ENCODE results near the gene CD40.

CD40 gene

DNA sequence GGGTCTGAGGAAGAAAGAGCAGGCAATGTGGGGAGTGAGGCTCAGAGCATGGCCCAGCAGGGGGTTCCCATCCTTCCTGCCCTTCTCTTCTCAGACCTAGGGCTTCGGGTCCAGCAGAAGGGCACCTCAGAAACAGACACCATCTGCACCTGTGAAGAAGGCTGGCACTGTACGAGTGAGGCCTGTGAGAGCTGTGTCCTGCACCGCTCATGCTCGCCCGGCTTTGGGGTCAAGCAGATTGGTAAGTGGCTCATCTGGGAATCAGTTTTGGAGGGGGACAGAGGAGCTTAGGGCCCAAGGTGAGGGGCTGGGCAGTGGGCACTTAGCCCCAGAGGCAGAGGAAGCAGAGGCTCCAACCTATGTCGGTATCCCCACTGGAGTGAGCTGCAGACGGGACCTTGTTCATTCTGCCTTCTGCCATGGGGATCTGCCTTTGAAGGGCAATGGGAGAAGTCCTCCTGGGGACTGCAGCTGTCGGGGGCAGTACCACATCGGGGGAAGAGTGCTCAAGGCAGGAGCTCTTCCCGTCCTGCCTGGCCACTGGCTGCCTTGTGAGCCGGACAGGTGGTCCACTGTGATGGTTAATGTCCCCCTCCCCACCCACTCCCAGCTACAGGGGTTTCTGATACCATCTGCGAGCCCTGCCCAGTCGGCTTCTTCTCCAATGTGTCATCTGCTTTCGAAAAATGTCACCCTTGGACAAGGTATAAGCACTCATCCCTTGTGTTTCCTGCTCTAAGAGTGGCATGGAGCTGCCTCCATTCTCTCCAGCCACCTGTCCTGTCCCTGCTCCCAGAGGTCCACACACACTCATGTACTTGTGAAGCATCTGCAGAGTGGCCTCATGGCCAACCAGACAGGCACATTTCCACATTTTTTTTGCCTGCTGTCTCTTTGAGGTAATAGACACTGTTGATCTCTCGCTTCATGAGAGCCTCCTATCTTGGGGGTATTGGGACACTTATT lies 4.7 kb downstream of the CD40 start:
- TF ChIP-seq, protein P1, sequence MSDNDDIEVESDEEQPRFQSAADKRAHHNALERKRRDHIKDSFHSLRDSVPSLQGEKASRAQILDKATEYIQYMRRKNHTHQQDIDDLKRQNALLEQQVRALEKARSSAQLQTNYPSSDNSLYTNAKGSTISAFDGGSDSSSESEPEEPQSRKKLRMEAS (IDR thresholded peaks at IDR 0.05; ENCODE audit: low read depth, low read length): no peak
- TF ChIP-seq, protein P2, sequence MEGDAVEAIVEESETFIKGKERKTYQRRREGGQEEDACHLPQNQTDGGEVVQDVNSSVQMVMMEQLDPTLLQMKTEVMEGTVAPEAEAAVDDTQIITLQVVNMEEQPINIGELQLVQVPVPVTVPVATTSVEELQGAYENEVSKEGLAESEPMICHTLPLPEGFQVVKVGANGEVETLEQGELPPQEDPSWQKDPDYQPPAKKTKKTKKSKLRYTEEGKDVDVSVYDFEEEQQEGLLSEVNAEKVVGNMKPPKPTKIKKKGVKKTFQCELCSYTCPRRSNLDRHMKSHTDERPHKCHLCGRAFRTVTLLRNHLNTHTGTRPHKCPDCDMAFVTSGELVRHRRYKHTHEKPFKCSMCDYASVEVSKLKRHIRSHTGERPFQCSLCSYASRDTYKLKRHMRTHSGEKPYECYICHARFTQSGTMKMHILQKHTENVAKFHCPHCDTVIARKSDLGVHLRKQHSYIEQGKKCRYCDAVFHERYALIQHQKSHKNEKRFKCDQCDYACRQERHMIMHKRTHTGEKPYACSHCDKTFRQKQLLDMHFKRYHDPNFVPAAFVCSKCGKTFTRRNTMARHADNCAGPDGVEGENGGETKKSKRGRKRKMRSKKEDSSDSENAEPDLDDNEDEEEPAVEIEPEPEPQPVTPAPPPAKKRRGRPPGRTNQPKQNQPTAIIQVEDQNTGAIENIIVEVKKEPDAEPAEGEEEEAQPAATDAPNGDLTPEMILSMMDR (IDR thresholded peaks at IDR 0.05; ENCODE audit: low read depth, low read length): no peak

DNA sequence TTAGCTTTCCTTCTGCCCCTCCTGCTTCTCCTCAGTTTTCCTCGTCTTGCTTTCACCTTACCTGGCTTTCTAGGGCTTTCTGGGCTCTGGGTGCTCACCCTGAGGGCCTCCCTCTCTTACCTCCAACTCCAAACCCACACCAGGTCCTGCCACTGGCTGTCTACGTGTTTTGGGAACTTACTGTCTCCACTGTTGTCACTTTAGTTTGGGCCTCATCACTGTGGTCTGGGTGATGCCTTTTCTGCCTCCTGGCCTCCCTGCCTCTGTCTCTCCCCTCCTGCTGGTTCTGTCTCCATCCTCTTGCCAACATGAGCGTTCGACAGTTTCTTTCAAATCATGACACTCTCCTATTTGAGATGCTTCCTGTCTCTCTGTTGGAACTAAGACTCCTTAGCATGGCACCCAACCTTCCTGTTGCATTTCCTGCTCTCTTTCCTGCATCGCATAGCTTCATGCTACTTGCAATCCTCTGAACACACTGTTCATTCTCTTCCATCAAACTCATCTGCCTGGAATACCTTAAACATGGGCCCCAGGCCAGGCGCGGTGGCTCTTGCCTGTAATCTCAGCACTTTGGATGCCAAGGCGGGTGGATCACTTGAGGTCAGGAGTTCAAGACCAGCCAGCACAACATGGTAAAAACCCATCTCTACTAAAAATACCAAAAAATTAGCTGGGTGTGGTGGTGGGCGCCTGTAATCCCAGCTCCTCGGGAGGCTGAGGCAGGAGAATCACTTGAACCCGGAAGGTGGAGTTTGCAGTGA lies 5.5 kb downstream of the CD40 start:
- DNase-seq (ENCODE audit: low read depth): no peak
- TF ChIP-seq MYC (IDR thresholded peaks at IDR 0.05; ENCODE audit: low read depth, low read length): no peak
- TF ChIP-seq, protein P1 (IDR thresholded peaks at IDR 0.05; ENCODE audit: low read depth, low read length): no peak
- TF ChIP-seq POLR2A (IDR thresholded peaks at IDR 0.05; ENCODE audit: extremely low read depth, insufficient read length): no peak
- TF ChIP-seq, protein P2 (IDR thresholded peaks at IDR 0.05; ENCODE audit: low read depth, low read length): no peak
- no peak overlapping the region for H3K4me3 ChIP-seq (ENCODE audit: low read depth, low read length)

More for the DNA sequence above, 4.7 kb downstream of the CD40 start:
- H3K4me3 ChIP-seq (ENCODE audit: low read depth, low read length): no peak overlapping the region
- DNase-seq (ENCODE audit: low read depth): no peak

DNA sequence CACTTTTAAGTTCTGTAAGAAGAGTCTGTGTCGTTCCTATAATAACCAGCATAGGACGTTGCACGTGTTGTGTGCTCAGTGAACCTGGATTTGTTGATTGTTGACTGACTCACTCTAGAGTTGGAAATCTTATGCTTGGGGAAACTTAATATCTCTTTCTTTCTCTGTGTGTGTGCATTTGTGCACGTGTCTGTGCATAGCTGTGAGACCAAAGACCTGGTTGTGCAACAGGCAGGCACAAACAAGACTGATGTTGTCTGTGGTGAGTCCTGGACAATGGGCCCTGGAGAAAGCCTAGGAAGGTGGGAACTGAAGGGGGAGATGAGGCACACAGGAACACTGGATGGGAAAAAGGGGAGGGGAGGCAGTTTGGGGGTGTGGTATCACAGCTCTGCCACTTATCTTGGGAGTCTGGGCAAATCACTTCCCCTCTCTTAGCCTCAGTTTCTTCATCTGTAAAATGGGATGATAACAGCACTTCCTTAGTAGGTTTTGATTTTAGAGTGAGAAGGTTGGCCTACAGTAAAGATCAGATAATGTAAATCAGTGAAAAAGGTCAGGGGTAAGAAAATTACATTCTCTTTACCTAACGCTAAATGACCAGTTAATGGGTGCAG lies 8.4 kb downstream of the CD40 start:
- H3K4me3 ChIP-seq (ENCODE audit: low read depth, low read length): no peak overlapping the region
- no peak for TF ChIP-seq POLR2A (IDR thresholded peaks at IDR 0.05; ENCODE audit: extremely low read depth, insufficient read length)
- TF ChIP-seq, protein P1 (IDR thresholded peaks at IDR 0.05; ENCODE audit: low read depth, low read length): no peak
- TF ChIP-seq, protein P2 (IDR thresholded peaks at IDR 0.05; ENCODE audit: low read depth, low read length): no peak
- no peak for TF ChIP-seq MYC (IDR thresholded peaks at IDR 0.05; ENCODE audit: low read depth, low read length)
- no peak for DNase-seq (ENCODE audit: low read depth)

DNA sequence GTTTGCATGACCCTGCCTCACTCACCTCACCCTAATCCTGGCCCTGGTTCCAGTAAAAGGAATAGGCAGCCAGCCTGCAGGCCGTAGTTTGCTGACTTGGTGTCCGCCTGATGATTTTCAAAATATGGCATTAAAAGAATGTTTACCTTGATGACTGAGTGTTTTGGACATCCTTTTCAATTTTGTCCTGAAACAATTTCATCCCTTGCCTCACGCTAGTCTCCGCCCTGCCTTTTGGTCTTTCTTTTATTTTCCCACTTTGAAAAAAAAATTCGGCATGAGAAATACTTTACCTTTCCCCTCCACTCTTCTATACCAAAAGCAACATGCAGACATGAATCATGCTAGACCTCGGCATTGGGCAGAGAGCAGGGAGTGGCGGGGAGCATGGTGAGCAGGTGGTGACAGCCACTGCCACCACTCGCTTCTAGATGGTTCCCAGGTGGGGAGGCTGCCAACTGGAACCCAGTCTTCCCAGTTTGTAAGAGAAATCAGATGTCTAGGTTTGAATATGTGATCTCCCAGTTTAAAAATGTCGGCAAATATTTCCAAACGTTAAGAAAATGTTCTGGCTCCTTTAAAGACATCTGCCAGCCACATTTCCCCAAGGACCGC lies 9.4 kb downstream of the CD40 start:
- TF ChIP-seq, protein P2 (IDR thresholded peaks at IDR 0.05; ENCODE audit: low read depth, low read length): no peak
- no peak for TF ChIP-seq MYC (IDR thresholded peaks at IDR 0.05; ENCODE audit: low read depth, low read length)
- no peak for TF ChIP-seq POLR2A (IDR thresholded peaks at IDR 0.05; ENCODE audit: extremely low read depth, insufficient read length)
- TF ChIP-seq, protein P1 (IDR thresholded peaks at IDR 0.05; ENCODE audit: low read depth, low read length): no peak
- DNase-seq (ENCODE audit: low read depth): no peak

More for the DNA sequence above, 9.4 kb downstream of the CD40 start:
- no peak overlapping the region for H3K4me3 ChIP-seq (ENCODE audit: low read depth, low read length)

All from NB4 (cell line).